ENCODE measurements around the gene FAM118B.

DNA sequence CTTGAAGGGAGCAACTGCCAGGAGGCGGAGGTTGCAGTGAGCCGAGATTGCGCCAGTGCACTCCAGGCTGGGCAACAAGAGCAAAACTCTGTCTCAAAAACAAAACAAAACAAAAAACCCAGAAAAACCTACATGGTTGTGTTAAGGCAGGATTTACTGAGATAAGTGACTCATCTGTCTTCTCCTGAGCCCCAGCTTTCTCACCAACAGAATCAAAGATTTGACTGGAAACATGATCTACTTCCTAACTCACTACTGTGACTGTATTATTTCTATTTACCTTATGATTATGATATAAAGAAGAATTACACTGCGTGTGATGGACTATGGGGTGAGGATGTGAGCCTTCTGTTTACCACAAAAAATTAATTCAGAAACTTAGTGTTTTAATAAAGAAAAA, 21.8 kb downstream of the FAM118B start:
- TF ChIP-seq CTCF (conservative IDR thresholded peaks at IDR 0.05 in 1 of 2, IDR thresholded peaks at IDR 0.05 in 1 of 2; ENCODE audit: low read depth in 1 of 2, low read length in 2 of 2) (no peak), EZH2 (IDR thresholded peaks at IDR 0.05; ENCODE audit: low read length, missing control alignments) (no peak)
